HuH-7 (cell line): ENCODE data around the gene SMIM35.

Source experiments
- DNase-seq: peaks from one replicate; pipeline ENCODE4 v3.0.0; 2011; ENCODE audit warnings: low spot score

SMIM35 gene

GRCh38 chr11:118086913-118087768 lies at the start of gene SMIM35:
SMIM35 (minus strand) TSS chr11:118086963; CDS start chr11:118086757, 206 bp downstream.
- DNase-seq, result no peak

- DNase-seq, result no peak
These were observed 49.6 kb upstream of the SMIM35 start for GRCh38 chr11:118136341-118136740.

- DNase-seq, result no peak
These were observed 49.0 kb upstream of the SMIM35 start for GRCh38 chr11:118135796-118136165.

- DNase-seq, result no peak
These were observed 48.5 kb upstream of the SMIM35 start for GRCh38 chr11:118135051-118135795.

GRCh38 chr11:118133816-118134215 lies 47.1 kb upstream of the SMIM35 start:
- no peak for DNase-seq

GRCh38 chr11:118132385-118133151 lies 45.8 kb upstream of the SMIM35 start:
- no peak for DNase-seq

GRCh38 chr11:118129471-118130172 lies 42.9 kb upstream of the SMIM35 start:
- no peak for DNase-seq

- DNase-seq, result no peak
These were observed 42.1 kb upstream of the SMIM35 start for GRCh38 chr11:118128721-118129470.

- DNase-seq, result no peak
These were observed 41.5 kb upstream of the SMIM35 start for GRCh38 chr11:118128310-118128709.

- no peak for DNase-seq
These were observed 39.5 kb upstream of the SMIM35 start for GRCh38 chr11:118126082-118126838.

- DNase-seq, result no peak
These were observed 38.3 kb upstream of the SMIM35 start for GRCh38 chr11:118124929-118125535.

- no peak for DNase-seq
These were observed 34.0 kb upstream of the SMIM35 start for GRCh38 chr11:118120793-118121192.

- DNase-seq, result no peak
These were observed 31.2 kb upstream of the SMIM35 start for GRCh38 chr11:118117790-118118601.

- no peak for DNase-seq
These were observed 28.3 kb upstream of the SMIM35 start for GRCh38 chr11:118115048-118115447.

- DNase-seq, result no peak
These were observed 27.5 kb upstream of the SMIM35 start for GRCh38 chr11:118114266-118114665.

GRCh38 chr11:118112711-118113430 lies 26.1 kb upstream of the SMIM35 start:
- DNase-seq, result no peak

GRCh38 chr11:118111744-118112035 lies 24.9 kb upstream of the SMIM35 start:
- DNase-seq, result no peak

GRCh38 chr11:118111019-118111743 lies 24.4 kb upstream of the SMIM35 start:
- DNase-seq, result no peak
